HepG2 (cell line): ENCODE results near the gene WDR45B. TPM values are rescaled to one million over a fixed set of nuclear protein-coding genes. Genes with fewer than 3 reads are reported as not detected.

Experiments
- ATAC-seq: fragments of 200-7000 bp; cut with Tn5 transposase; 3 replicates; pipeline ENCODE4 v1.9.1; 2020; ENCODE audit warnings: mild to moderate bottlenecking, moderate library complexity
- BruUV-seq: library from RNA; stranded (reverse); fragments of 400-500 nt; replicated peaks from 2 replicates; lab custom pipeline; 2021; lab: Mats Ljungman, UMichigan
- CTCF ChIA-PET: fragments of 300-600 bp; formaldehyde crosslinking; extraction: SDS; loops from one replicate; lab custom pipeline; 2021; ENCODE audit warnings: low total read pairs, inconsistent platforms, low intra/inter-chr PET ratio; lab: Yijun Ruan, JAX
- POLR2A ChIA-PET: fragments of 350-600 bp; sonication (Branson Sonifier 250); formaldehyde crosslinking; loops from one replicate; lab custom pipeline; 2020; ENCODE audit warnings: antibody characterized with exemption, inconsistent platforms; lab: Yijun Ruan, JAX
- DNase-seq: peaks from one replicate; pipeline ENCODE4 v3.0.0-alpha.2; 2015; ENCODE audit warnings: low spot score
- FAIRE-seq: peaks from 3 replicates; lab custom pipeline; 2011; peaks lifted over from hg19 to GRCh38; lab: Jason Lieb, UNC
- H2AFZ ChIP-seq: one replicate; pipeline ENCODE4 v1.6.1; 2011; ENCODE audit warnings: low read length, inconsistent platforms
- H3K27ac ChIP-seq: fragments of 300-600 bp; 3 replicates; pipeline ENCODE4 v1.8.0; 2011; ENCODE audit warnings: mixed run types, mild to moderate bottlenecking, mixed read lengths, low read length, inconsistent platforms; ENCODE audit not compliant: insufficient read depth; ENCODE audit errors: extremely low read length
- H3K27me3 ChIP-seq, 2 experiments: fragments of 200-600 bp in 1 of 2; 2 replicates in 1 of 2; 3 replicates in 1 of 2; pipeline versions ENCODE4 v1.6.0 to v1.8.0; 2011; ENCODE audit warnings: low read length in 2 of 2, mild to moderate bottlenecking in 2 of 2, moderate library complexity in 2 of 2, inconsistent platforms in 1 of 2; ENCODE audit not compliant: insufficient read depth in 2 of 2, control insufficient read depth in 1 of 2
- H3K36me3 ChIP-seq, 2 experiments: fragments of 200-600 bp in 1 of 2; replicated peaks in 1 of 2; 2 replicates in 1 of 2; 3 replicates in 1 of 2; pipeline versions ENCODE4 v1.5.1 to v1.8.0; 2011; ENCODE audit warnings: low read length in 2 of 2, inconsistent platforms in 1 of 2; ENCODE audit not compliant: insufficient read depth in 2 of 2, control insufficient read depth in 1 of 2
- H3K4me1 ChIP-seq: 2 replicates; pipeline ENCODE4 v1.5.1; 2012; ENCODE audit warnings: low read length, inconsistent platforms; ENCODE audit not compliant: insufficient read depth
- H3K4me2 ChIP-seq: 2 replicates; pipeline ENCODE4 v1.6.0; 2011; ENCODE audit warnings: low read depth, low read length, inconsistent platforms
- H3K4me3 ChIP-seq, 3 experiments: fragments of 200-600 bp in 1 of 3; sonication (generic), shearing (Covaris generic) in 1 of 3; replicated peaks in 1 of 3; 2 replicates each; pipeline ENCODE4 v1.5.1; 2011 to 2016; ENCODE audit warnings: low read length in 3 of 3, inconsistent platforms in 2 of 3, low read depth in 2 of 3, mild to moderate bottlenecking in 2 of 3, control low read depth in 1 of 3, mixed read lengths in 1 of 3; ENCODE audit not compliant: insufficient read depth in 1 of 3
- H3K79me2 ChIP-seq: one replicate; pipeline ENCODE4 v1.6.1; 2011; ENCODE audit warnings: low read length, inconsistent platforms; ENCODE audit not compliant: insufficient read depth
- H3K9ac ChIP-seq: 2 replicates; pipeline ENCODE4 v1.6.0; 2011; ENCODE audit warnings: mild to moderate bottlenecking, low read depth, low read length, inconsistent platforms; ENCODE audit not compliant: insufficient read depth
- H3K9me3 ChIP-seq: 2 replicates; pipeline ENCODE4 v1.5.1; 2012; ENCODE audit warnings: mild to moderate bottlenecking, low read length
- H4K20me1 ChIP-seq: 2 replicates; pipeline ENCODE4 v1.6.0; 2011; ENCODE audit warnings: inconsistent platforms, mild to moderate bottlenecking, low read length, moderate library complexity; ENCODE audit not compliant: insufficient read depth
- CBX2 ChIP-seq, 2 experiments: fragments of 200-600 bp in 1 of 2; sonication (generic); formaldehyde crosslinking in 1 of 2; IDR thresholded peaks; 2 replicates each; pipeline versions ENCODE4 v1.7.0 to v1.8.1; 2018 to 2022; ENCODE audit warnings: low read depth in 2 of 2, low read length in 1 of 2, mild to moderate bottlenecking in 1 of 2, missing genetic modification reagents in 1 of 2
- DPF2 ChIP-seq: sonication (generic); formaldehyde crosslinking; IDR thresholded peaks from 2 replicates; pipeline ENCODE4 v1.4.0; 2020; ENCODE audit warnings: mild to moderate bottlenecking, low read depth, missing genetic modification reagents, borderline replicate concordance
- ELK4 ChIP-seq: sonication (generic); formaldehyde crosslinking; IDR thresholded peaks from 2 replicates; pipeline ENCODE4 v1.9.0; 2021; ENCODE audit warnings: missing genetic modification reagents, borderline replicate concordance
- FLYWCH1 ChIP-seq: sonication (generic); formaldehyde crosslinking; IDR thresholded peaks from 2 replicates; pipeline ENCODE4 v1.8.1; 2023; ENCODE audit warnings: mild to moderate bottlenecking, missing genetic modification reagents
- HNF4G ChIP-seq, 2 experiments: sonication (generic) in 1 of 2; formaldehyde crosslinking in 1 of 2; IDR thresholded peaks; 2 replicates each; pipeline versions ENCODE4 v1.4.0 to v1.6.1; 2011 to 2020; ENCODE audit warnings: borderline replicate concordance in 2 of 2, low read depth in 2 of 2, mild to moderate bottlenecking in 2 of 2, low read length in 1 of 2, missing genetic modification reagents in 1 of 2, moderate library complexity in 1 of 2
- SP5 ChIP-seq: IDR thresholded peaks from 2 replicates; pipeline ENCODE4 v1.6.1; 2016; ENCODE audit warnings: low read depth, borderline replicate concordance
- ZBTB38 ChIP-seq: sonication (generic); formaldehyde crosslinking; IDR thresholded peaks from 2 replicates; pipeline ENCODE4 v1.5.1; 2020; ENCODE audit warnings: mild to moderate bottlenecking, missing genetic modification reagents
- ZNF121 ChIP-seq: sonication (generic); formaldehyde crosslinking; IDR thresholded peaks from 2 replicates; pipeline ENCODE4 v1.5.0; 2020; ENCODE audit warnings: mild to moderate bottlenecking, missing genetic modification reagents
- ZNF501 ChIP-seq: sonication (generic); formaldehyde crosslinking; IDR thresholded peaks from 2 replicates; pipeline ENCODE4 v1.5.1; 2020; ENCODE audit warnings: mild to moderate bottlenecking, moderate library complexity, missing genetic modification reagents
- ZNF746 ChIP-seq: sonication (generic); formaldehyde crosslinking; IDR thresholded peaks from 2 replicates; pipeline ENCODE4 v1.8.0; 2022; ENCODE audit warnings: mild to moderate bottlenecking, missing genetic modification reagents
- WGBS: methylation state at CpG from one replicate; pipeline ENCODE4 v1.1.6; 2017; ENCODE audit warnings: low lambda C conversion rate; 5-methylcytosine and 5-hydroxymethylcytosine counted together
- in situ Hi-C: cut with HindIII; loops from 2 replicates; pipeline ENCODE4 v1.10.0; 2017; ENCODE audit warnings: low pct_unique_long_range_greater_than_20kb; ENCODE audit not compliant: extremely low pct_ligation_motif_present
- intact Hi-C: fragments of 100-400 bp; cut with micrococcal nuclease; formaldehyde crosslinking; loops from one replicate; pipeline ENCODE4 v1.10.0; 2022; ENCODE audit not compliant: unreplicated experiment
- polyA plus RNA-seq, 8 experiments: library from polyadenylated mRNA; depleted of rRNA in 3 of 8; stranded (reverse) in 7 of 8; unstranded in 1 of 8; fragments of >200 nt; fragmentation: Illumina TruSeq in 4 of 8; extraction: Trizol in 4 of 8; gene quantifications; 2 replicates each; pipeline versions ENCODE4 v1.2.1 to v1.2.3, GENCODE V29; 2011 to 2016; ENCODE audit warnings: low read depth in 4 of 8, missing spikeins in 1 of 8, mixed read lengths in 1 of 8; ENCODE audit not compliant: insufficient read depth in 1 of 8
- total RNA-seq, 5 experiments: library from RNA; depleted of rRNA; stranded (reverse); fragments of >200 nt; fragmentation: Illumina TruSeq; extraction: Trizol; gene quantifications; 2 replicates each; pipeline ENCODE4 v1.2.3, GENCODE V29; 2016; ENCODE audit warnings: low read depth in 1 of 5
- TF ChIP-seq, protein P1 (sequence below): conservative IDR thresholded peaks from 2 replicates; pipeline ENCODE4 v1.6.1; 2018; ENCODE audit warnings: missing genetic modification reagents

WDR45B gene
- total and polyA plus RNA-seq, 2 of the 13 experiments (the other 11 are each of a cell fraction or from before 2014, with no cell fraction given), result 86.2 to 155 TPM

GRCh38 chr17:82570277-82570676, 78.0 kb downstream of the WDR45B start (continued):
- TF ChIP-seq, protein P1, sequence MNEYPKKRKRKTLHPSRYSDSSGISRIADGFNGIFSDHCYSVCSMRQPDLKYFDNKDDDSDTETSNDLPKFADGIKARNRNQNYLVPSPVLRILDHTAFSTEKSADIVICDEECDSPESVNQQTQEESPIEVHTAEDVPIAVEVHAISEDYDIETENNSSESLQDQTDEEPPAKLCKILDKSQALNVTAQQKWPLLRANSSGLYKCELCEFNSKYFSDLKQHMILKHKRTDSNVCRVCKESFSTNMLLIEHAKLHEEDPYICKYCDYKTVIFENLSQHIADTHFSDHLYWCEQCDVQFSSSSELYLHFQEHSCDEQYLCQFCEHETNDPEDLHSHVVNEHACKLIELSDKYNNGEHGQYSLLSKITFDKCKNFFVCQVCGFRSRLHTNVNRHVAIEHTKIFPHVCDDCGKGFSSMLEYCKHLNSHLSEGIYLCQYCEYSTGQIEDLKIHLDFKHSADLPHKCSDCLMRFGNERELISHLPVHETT (CRISPR knock-in tag), result no peak
- no peak for TF ChIP-seq ZNF746 (CRISPR knock-in tag)
- no peak for TF ChIP-seq ELK4
- peak; percentile 70 for TF ChIP-seq ZBTB38 (CRISPR knock-in tag)
- TF ChIP-seq DPF2 (CRISPR knock-in tag), result no peak

DNA sequence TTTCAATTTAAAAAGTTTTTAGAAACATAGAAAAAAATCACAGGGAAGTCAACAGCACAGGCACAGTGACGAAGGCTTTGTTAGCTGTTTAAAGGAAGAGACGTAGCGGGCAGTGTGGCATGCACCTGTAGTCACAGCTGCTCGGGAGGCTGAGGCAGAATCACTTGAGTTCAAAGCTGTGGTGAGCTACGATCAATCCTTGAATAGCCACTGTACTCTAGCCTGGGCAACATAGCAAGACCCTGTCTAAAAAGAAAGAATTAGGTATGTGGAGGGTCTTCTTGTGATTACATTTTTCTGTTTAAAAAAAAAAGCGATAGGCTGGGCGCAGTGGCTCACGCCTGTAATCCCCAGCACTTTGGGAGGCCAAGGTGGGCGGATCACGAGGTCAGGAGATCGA, 78.6 kb downstream of the WDR45B start:
- intact Hi-C loops, result no loop called here
- ATAC-seq, result no peak
- CTCF ChIA-PET, result no interaction called here
- no peak for DNase-seq
- 0 out of 2 replicates have a peak, but pooled peaks cover 7% of the 10 kb centered on the region for H4K20me1 ChIP-seq
- no peak overlapping the region for H2AFZ ChIP-seq
- no peaks in the 10 kb centered on the region for H3K9me3 ChIP-seq
- 89% methylated on average over 11 of the region's 11 CpGs for WGBS
- H3K36me3 ChIP-seq, result peaks cover 34 to 79% of the 10 kb centered on the region in 2 experiments
- peaks cover 58% of the 10 kb centered on the region for H3K4me1 ChIP-seq
- H3K27ac ChIP-seq, result peak overlapping the region; percentile 87
- no peak overlapping the region for H3K9ac ChIP-seq
- no peak overlapping the region for H3K4me3 ChIP-seq
- FAIRE-seq, result no peak
- in situ Hi-C loops, result no loop called here
- no peaks in the 10 kb centered on the region for H3K27me3 ChIP-seq
- POLR2A ChIA-PET, result interaction anchor here (1.1 to 3.1 kb wide), 5 partner anchors 9 to 112 kb away, joined by 4 to 15 read pairs (median 6); partner anchors contain the start of gene NARF
- no peak overlapping the region for H3K4me2 ChIP-seq
- 0 out of 2 replicates have a peak, but pooled peaks have one; percentile 2 for TF ChIP-seq ZNF501 (CRISPR knock-in tag)
- TF ChIP-seq ZNF121 (CRISPR knock-in tag), result peak; percentile 91
- no peak for TF ChIP-seq HNF4G (IDR thresholded peaks at IDR 0.05; ENCODE audit: borderline replicate concordance, low read depth, low read length)
- no peak for TF ChIP-seq HNF4G (CRISPR knock-in tag; IDR thresholded peaks at IDR 0.05; ENCODE audit: borderline replicate concordance, low read depth)
- TF ChIP-seq FLYWCH1 (CRISPR knock-in tag), result no peak
- no peak for TF ChIP-seq CBX2 (IDR thresholded peaks at IDR 0.05; ENCODE audit: low read depth, low read length)
- TF ChIP-seq CBX2 (CRISPR knock-in tag; IDR thresholded peaks at IDR 0.05; ENCODE audit: low read depth), result no peak
- no peak for TF ChIP-seq SP5 (CRISPR knock-in tag)
- no TSS peak for BruUV-seq
- H3K79me2 ChIP-seq, result peaks cover 62% of the 10 kb centered on the region
